Keratinocyte (primary cell): Measurements from ENCODE around the gene VEGFA.

Experiments used
- EZH2 ChIP-seq: IDR thresholded peaks from one replicate; pipeline ENCODE4 v1.6.1; 2012; ENCODE audit warnings: inconsistent platforms, mild to moderate bottlenecking, low read length, moderate library complexity
- TF ChIP-seq, protein P1 (sequence below), 3 experiments: IDR thresholded peaks in 1 of 3; conservative IDR thresholded peaks in 1 of 3; optimal IDR thresholded peaks in 1 of 3; 2 replicates in 2 of 3; 3 replicates in 1 of 3; pipeline versions ENCODE3 to v1.5.1; 2011; ENCODE audit warnings: low read length in 3 of 3, mild to moderate bottlenecking in 3 of 3, moderate library complexity in 2 of 3, control low read depth in 1 of 3, inconsistent platforms in 1 of 3; ENCODE audit not compliant: insufficient read depth in 2 of 3; ENCODE audit errors: extremely low read depth in 1 of 3

GRCh38 chr6:43767553-43768505 lies 2.2 kb upstream of the VEGFA start:
- TF ChIP-seq, protein P1, sequence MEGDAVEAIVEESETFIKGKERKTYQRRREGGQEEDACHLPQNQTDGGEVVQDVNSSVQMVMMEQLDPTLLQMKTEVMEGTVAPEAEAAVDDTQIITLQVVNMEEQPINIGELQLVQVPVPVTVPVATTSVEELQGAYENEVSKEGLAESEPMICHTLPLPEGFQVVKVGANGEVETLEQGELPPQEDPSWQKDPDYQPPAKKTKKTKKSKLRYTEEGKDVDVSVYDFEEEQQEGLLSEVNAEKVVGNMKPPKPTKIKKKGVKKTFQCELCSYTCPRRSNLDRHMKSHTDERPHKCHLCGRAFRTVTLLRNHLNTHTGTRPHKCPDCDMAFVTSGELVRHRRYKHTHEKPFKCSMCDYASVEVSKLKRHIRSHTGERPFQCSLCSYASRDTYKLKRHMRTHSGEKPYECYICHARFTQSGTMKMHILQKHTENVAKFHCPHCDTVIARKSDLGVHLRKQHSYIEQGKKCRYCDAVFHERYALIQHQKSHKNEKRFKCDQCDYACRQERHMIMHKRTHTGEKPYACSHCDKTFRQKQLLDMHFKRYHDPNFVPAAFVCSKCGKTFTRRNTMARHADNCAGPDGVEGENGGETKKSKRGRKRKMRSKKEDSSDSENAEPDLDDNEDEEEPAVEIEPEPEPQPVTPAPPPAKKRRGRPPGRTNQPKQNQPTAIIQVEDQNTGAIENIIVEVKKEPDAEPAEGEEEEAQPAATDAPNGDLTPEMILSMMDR (optimal IDR thresholded peaks at IDR 0.05 in 1 of 3, IDR thresholded peaks at IDR 0.05 in 1 of 3, conservative IDR thresholded peaks at IDR 0.05 in 1 of 3; ENCODE audit: extremely low read depth in 1 of 3, insufficient read depth in 2 of 3, low read length in 3 of 3): no peak
- no peak for TF ChIP-seq EZH2
